Measurements from ENCODE around the gene LRRTM4.
"Not testable (repeated sequence)": the region's sequence is repeated elsewhere in the genome, so short reads cannot be mapped to it uniquely, and the experiment has no call there.

LRRTM4 gene

GRCh38 chr2:76759634-76760366 is 762.4 kb downstream of the LRRTM4 start:
- no peak for DNase-seq

GRCh38 chr2:76752506-76752905 is 769.7 kb downstream of the LRRTM4 start:
- no peak for DNase-seq

- no peak for DNase-seq
Measured at GRCh38 chr2:76749858-76750257, 772.3 kb downstream of the LRRTM4 start.

- no peak for DNase-seq
Measured at GRCh38 chr2:76748581-76749296, 773.4 kb downstream of the LRRTM4 start.

- DNase-seq: no peak
Measured at GRCh38 chr2:76745605-76746004, 776.6 kb downstream of the LRRTM4 start.

- DNase-seq: no peak
Measured at GRCh38 chr2:76737607-76738006, 784.6 kb downstream of the LRRTM4 start.

- DNase-seq: no peak
Measured at GRCh38 chr2:76733736-76734135, 788.4 kb downstream of the LRRTM4 start.

- DNase-seq: no peak
Measured at GRCh38 chr2:76731157-76731556, 791.0 kb downstream of the LRRTM4 start.

GRCh38 chr2:76730021-76730420 is 792.2 kb downstream of the LRRTM4 start:
- DNase-seq: no peak

- no peak for DNase-seq
Measured at GRCh38 chr2:76721226-76721625, 801.0 kb downstream of the LRRTM4 start.

GRCh38 chr2:76713312-76713711 is 808.9 kb downstream of the LRRTM4 start:
- DNase-seq: no peak

GRCh38 chr2:76711490-76711889 is 810.7 kb downstream of the LRRTM4 start:
- DNase-seq: no peak

GRCh38 chr2:76700894-76701293 is 821.3 kb downstream of the LRRTM4 start:
- no peak for DNase-seq

GRCh38 chr2:76697998-76698713 is 824.0 kb downstream of the LRRTM4 start:
- not testable (repeated sequence) for DNase-seq

Data from amygdala (tissue), 56 donors.